PFSK-1 (cell line): ENCODE measurements around the gene POR.

Source experiments
- FOXP2 ChIP-seq: optimal IDR thresholded peaks from 2 replicates; pipeline ENCODE3; 2011; ENCODE audit warnings: borderline replicate concordance, control low read depth, inconsistent platforms; ENCODE audit not compliant: insufficient read depth; ENCODE audit errors: extremely low read length, extremely low read depth
- POLR2AphosphoS5 ChIP-seq: IDR thresholded peaks from 2 replicates; pipeline ENCODE4 v1.6.1; 2012; ENCODE audit warnings: low read depth, mild to moderate bottlenecking, control low read depth, low read length, moderate library complexity
- SIN3A ChIP-seq: IDR thresholded peaks from 2 replicates; pipeline ENCODE4 v1.6.1; 2012; ENCODE audit warnings: mild to moderate bottlenecking, low read length, moderate library complexity, borderline replicate concordance; ENCODE audit not compliant: insufficient read depth
- TAF1 ChIP-seq: IDR thresholded peaks from 2 replicates; pipeline ENCODE4 v1.6.1; 2012; ENCODE audit warnings: low read length, control low read depth, borderline replicate concordance; ENCODE audit not compliant: insufficient read depth
- TF ChIP-seq, protein P1 (sequence below), 2 experiments: IDR thresholded peaks; 2 replicates each; pipeline versions ENCODE4 v1.6.1 to v1.8.0; 2011 to 2012; ENCODE audit warnings: low read depth in 2 of 2, low read length in 2 of 2, control low read depth in 1 of 2, inconsistent platforms in 1 of 2, mild to moderate bottlenecking in 1 of 2, moderate library complexity in 1 of 2; ENCODE audit not compliant: insufficient read depth in 1 of 2

Gene POR

DNA sequence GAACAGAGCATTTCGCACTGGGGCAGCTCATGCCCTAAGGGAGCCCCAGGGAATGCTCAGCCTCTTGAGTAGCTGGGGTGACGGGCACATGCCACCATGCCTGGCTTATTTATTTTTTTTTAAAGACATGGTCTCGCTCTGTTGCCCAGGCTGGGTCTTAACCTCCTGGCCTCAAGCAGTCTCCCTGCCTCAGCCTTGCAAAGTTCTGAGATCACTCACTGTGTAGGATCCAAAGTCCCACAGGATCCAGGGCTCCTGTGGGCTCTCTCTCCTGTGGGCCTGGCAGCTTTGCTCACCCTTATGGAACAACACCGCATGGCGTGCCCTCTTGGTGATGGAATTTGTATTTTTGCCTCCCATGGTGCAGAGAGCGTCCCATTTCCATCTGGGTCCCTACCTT is 45.4 kb downstream of the POR start:
- TF ChIP-seq FOXP2 (no peak), SIN3A (no peak), TAF1 (no peak), POLR2AphosphoS5 (no peak)
- TF ChIP-seq, protein P1, sequence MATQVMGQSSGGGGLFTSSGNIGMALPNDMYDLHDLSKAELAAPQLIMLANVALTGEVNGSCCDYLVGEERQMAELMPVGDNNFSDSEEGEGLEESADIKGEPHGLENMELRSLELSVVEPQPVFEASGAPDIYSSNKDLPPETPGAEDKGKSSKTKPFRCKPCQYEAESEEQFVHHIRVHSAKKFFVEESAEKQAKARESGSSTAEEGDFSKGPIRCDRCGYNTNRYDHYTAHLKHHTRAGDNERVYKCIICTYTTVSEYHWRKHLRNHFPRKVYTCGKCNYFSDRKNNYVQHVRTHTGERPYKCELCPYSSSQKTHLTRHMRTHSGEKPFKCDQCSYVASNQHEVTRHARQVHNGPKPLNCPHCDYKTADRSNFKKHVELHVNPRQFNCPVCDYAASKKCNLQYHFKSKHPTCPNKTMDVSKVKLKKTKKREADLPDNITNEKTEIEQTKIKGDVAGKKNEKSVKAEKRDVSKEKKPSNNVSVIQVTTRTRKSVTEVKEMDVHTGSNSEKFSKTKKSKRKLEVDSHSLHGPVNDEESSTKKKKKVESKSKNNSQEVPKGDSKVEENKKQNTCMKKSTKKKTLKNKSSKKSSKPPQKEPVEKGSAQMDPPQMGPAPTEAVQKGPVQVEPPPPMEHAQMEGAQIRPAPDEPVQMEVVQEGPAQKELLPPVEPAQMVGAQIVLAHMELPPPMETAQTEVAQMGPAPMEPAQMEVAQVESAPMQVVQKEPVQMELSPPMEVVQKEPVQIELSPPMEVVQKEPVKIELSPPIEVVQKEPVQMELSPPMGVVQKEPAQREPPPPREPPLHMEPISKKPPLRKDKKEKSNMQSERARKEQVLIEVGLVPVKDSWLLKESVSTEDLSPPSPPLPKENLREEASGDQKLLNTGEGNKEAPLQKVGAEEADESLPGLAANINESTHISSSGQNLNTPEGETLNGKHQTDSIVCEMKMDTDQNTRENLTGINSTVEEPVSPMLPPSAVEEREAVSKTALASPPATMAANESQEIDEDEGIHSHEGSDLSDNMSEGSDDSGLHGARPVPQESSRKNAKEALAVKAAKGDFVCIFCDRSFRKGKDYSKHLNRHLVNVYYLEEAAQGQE (IDR thresholded peaks at IDR 0.05; ENCODE audit: insufficient read depth in 1 of 2, low read depth in 2 of 2, low read length in 2 of 2): no peak

DNA sequence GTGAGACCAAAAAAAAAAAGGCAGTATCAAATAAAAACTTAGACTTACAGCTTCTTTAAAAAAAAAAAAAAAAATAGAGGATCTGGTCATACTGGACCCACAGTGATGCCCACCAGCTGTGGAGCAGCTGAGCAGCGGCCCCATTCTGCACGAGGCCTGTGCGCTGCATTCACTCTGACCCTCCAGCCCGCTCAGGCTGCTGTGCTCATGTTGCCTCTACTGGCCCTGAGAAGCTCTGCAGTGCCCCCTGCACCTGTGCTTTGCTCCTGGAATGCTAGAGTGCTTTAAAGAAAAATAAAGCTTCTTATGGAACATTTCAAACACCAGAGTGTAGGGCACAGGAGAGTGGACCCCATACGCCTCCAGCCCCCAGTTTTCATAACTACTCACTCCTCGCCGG is 46.3 kb downstream of the POR start:
- TF ChIP-seq FOXP2 (no peak), POLR2AphosphoS5 (no peak), TAF1 (no peak), SIN3A (no peak)
- TF ChIP-seq, protein P1 (IDR thresholded peaks at IDR 0.05; ENCODE audit: insufficient read depth in 1 of 2, low read depth in 2 of 2, low read length in 2 of 2): no peak

DNA sequence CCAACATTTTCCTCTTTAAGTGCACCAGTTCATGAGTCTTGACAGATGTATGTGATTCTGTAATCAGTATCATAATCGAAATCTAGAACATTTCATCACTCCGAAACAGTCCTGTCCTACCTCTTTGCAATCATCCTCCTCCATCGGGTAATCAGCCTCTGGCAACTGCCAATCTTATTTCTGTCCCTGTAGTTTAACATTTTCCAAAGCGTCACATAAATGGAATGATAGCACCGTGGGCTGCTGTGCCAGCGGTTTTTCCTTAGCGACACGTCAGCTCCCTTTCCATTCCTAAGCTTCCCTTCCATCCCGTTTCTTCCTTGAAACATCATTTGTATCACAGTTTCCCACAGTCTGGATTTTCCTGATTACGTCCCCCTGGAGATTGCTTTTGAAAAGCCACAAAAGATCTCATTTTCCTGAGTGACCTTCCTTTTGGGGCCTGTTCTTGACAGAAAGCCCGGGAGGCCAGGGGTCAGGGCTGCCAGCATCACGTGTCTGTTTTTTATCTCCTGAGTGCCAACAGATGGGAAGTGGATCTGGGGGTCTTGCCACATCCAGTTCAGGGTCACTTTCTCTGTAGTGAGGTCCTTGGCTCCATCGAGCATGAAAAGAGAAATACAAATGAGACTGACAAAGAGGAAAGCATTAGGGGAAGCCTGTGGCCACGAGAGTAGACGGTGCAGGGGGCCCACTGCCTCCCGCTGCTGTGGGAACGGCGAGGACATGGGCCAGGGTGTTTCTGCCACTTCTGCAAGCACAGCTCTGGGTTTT is 47.8 kb downstream of the POR start:
- TF ChIP-seq TAF1 (no peak), SIN3A (no peak)

DNA sequence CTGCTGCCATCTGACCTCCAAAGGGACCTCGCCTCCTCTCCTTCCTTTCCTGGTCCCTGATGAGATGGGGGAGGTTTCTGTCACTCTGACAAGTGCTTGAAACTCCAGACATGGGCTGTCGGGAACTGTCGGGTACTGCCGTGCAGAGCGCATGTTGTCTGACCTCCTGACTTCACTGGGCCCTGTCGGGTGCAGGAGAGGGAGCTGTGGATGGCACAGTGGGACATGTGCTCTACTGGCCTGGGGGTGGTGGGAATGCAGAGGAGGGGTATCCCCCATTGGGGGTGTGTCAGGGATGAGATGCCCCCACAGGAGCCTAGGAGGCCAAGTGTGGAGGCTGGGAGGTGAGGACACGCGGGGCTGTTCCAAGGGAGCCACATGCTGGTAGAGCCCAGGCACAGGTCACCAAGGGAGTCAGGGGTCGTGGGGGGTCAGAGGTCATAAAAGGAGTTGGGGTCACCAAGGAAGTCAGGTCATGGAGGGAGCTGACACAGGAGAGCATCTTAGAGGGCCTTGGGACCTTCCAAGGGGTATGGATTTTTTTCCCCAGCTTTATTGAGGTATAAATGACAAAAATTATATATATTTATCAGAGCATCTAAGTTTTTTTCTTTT is 48.5 kb downstream of the POR start:
- TF ChIP-seq, protein P1 (IDR thresholded peaks at IDR 0.05; ENCODE audit: insufficient read depth in 1 of 2, low read depth in 2 of 2, low read length in 2 of 2): no peak
- TF ChIP-seq FOXP2: peak; percentile 19
- TF ChIP-seq SIN3A: no peak

DNA sequence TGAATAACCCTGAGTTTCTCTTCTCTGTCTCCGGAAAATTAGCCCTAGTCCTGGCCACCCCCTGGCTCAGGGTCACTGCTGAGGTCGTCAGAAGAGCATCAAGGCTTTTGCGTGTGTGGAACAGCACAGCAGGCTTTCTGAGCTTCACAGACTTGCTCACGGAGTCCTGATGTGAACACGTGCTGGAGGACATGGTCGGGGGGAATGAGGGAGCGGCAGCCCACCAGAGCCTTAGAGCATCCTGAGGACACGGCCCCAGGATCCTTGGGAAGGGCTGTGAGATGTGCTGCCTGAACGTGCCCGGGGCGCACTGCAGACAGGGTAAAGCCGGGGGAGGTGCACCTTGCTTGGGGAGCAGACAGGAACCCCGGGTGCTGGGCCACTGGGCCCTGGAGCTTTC is 50.7 kb downstream of the POR start:
- no peak for TF ChIP-seq TAF1
- no peak for TF ChIP-seq SIN3A
- no peak for TF ChIP-seq POLR2AphosphoS5
- TF ChIP-seq, protein P1 (IDR thresholded peaks at IDR 0.05; ENCODE audit: insufficient read depth in 1 of 2, low read depth in 2 of 2, low read length in 2 of 2): no peak
- no peak for TF ChIP-seq FOXP2
